ENCODE measurements around the gene TSPAN18. TPM values are rescaled to one million over a fixed set of nuclear protein-coding genes. Genes with fewer than 3 reads are reported as not detected.

Gene TSPAN18
- total and polyA plus RNA-seq, 2 of the 8 experiments (the other 6 are each of a cell fraction or from before 2014, with no cell fraction given): 5.2 to 10.2 TPM

DNA sequence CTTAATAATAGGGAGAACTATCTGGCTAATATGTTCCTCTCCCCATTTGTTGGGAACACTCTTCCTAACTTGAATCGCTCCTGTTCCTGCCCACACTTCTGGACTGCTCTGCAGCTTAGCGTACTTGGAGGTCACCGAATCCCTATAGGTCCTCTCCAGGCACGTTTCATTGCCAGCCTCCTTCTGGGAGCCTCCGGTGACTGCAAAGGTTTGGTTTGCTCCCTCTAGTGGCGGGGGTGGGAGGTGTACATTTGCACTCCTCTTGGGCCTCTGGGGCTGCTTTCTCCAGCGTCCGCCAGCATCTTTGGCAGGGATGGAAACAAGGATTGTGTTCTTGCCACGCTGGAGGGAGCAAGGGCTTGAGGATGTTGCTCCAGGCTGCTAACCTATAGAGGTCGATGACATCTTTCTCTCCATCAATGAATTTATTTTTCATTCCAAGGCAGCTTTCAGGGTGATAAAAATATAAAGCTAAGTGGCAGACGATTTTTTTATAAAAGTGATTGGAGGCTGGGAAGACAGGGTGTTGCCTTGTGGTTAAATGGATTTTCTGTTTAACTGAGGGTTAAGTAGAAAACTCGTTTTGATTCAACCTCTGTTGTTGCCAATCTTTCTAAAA lies 48.7 kb downstream of the TSPAN18 start (continued):
- TF ChIP-seq POLR2AphosphoS5 (IDR thresholded peaks at IDR 0.05; ENCODE audit: low read depth, low read length): no peak
- TF ChIP-seq, protein P1, sequence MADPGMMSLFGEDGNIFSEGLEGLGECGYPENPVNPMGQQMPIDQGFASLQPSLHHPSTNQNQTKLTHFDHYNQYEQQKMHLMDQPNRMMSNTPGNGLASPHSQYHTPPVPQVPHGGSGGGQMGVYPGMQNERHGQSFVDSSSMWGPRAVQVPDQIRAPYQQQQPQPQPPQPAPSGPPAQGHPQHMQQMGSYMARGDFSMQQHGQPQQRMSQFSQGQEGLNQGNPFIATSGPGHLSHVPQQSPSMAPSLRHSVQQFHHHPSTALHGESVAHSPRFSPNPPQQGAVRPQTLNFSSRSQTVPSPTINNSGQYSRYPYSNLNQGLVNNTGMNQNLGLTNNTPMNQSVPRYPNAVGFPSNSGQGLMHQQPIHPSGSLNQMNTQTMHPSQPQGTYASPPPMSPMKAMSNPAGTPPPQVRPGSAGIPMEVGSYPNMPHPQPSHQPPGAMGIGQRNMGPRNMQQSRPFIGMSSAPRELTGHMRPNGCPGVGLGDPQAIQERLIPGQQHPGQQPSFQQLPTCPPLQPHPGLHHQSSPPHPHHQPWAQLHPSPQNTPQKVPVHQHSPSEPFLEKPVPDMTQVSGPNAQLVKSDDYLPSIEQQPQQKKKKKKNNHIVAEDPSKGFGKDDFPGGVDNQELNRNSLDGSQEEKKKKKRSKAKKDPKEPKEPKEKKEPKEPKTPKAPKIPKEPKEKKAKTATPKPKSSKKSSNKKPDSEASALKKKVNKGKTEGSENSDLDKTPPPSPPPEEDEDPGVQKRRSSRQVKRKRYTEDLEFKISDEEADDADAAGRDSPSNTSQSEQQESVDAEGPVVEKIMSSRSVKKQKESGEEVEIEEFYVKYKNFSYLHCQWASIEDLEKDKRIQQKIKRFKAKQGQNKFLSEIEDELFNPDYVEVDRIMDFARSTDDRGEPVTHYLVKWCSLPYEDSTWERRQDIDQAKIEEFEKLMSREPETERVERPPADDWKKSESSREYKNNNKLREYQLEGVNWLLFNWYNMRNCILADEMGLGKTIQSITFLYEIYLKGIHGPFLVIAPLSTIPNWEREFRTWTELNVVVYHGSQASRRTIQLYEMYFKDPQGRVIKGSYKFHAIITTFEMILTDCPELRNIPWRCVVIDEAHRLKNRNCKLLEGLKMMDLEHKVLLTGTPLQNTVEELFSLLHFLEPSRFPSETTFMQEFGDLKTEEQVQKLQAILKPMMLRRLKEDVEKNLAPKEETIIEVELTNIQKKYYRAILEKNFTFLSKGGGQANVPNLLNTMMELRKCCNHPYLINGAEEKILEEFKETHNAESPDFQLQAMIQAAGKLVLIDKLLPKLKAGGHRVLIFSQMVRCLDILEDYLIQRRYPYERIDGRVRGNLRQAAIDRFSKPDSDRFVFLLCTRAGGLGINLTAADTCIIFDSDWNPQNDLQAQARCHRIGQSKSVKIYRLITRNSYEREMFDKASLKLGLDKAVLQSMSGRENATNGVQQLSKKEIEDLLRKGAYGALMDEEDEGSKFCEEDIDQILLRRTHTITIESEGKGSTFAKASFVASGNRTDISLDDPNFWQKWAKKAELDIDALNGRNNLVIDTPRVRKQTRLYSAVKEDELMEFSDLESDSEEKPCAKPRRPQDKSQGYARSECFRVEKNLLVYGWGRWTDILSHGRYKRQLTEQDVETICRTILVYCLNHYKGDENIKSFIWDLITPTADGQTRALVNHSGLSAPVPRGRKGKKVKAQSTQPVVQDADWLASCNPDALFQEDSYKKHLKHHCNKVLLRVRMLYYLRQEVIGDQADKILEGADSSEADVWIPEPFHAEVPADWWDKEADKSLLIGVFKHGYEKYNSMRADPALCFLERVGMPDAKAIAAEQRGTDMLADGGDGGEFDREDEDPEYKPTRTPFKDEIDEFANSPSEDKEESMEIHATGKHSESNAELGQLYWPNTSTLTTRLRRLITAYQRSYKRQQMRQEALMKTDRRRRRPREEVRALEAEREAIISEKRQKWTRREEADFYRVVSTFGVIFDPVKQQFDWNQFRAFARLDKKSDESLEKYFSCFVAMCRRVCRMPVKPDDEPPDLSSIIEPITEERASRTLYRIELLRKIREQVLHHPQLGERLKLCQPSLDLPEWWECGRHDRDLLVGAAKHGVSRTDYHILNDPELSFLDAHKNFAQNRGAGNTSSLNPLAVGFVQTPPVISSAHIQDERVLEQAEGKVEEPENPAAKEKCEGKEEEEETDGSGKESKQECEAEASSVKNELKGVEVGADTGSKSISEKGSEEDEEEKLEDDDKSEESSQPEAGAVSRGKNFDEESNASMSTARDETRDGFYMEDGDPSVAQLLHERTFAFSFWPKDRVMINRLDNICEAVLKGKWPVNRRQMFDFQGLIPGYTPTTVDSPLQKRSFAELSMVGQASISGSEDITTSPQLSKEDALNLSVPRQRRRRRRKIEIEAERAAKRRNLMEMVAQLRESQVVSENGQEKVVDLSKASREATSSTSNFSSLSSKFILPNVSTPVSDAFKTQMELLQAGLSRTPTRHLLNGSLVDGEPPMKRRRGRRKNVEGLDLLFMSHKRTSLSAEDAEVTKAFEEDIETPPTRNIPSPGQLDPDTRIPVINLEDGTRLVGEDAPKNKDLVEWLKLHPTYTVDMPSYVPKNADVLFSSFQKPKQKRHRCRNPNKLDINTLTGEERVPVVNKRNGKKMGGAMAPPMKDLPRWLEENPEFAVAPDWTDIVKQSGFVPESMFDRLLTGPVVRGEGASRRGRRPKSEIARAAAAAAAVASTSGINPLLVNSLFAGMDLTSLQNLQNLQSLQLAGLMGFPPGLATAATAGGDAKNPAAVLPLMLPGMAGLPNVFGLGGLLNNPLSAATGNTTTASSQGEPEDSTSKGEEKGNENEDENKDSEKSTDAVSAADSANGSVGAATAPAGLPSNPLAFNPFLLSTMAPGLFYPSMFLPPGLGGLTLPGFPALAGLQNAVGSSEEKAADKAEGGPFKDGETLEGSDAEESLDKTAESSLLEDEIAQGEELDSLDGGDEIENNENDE (IDR thresholded peaks at IDR 0.05; ENCODE audit: insufficient replicate concordance, low read length): no peak
- TF ChIP-seq KDM5A (IDR thresholded peaks at IDR 0.05; ENCODE audit: low read length): no peak
- TF ChIP-seq RAD21 (IDR thresholded peaks at IDR 0.05 in 1 of 2, conservative IDR thresholded peaks at IDR 0.05 in 1 of 2; ENCODE audit: low read depth in 2 of 2, low read length in 2 of 2): peak; percentile 71 to 85
- no peak for TF ChIP-seq MAFK (IDR thresholded peaks at IDR 0.05; ENCODE audit: low read depth, low read length)
